IMR-90 (cell line): ENCODE results near the gene PRAC1. TPM values are rescaled to one million over a fixed set of nuclear protein-coding genes. Genes with fewer than 3 reads are reported as not detected.

ENCODE experiments used
- ATAC-seq: fragments of 200-7000 bp; cut with Tn5 transposase; 2 replicates; pipeline ENCODE4 v1.9.1; 2020; ENCODE audit warnings: low read depth, mild to moderate bottlenecking, moderate library complexity
- BruUV-seq: library from RNA; stranded (reverse); fragments of 400-500 nt; replicated peaks from 2 replicates; lab custom pipeline; 2021; lab: Mats Ljungman, UMichigan
- CTCF ChIA-PET: fragments of 300-600 bp; formaldehyde crosslinking; extraction: SDS; loops from one replicate; lab custom pipeline; 2021; ENCODE audit warnings: antibody characterized with exemption; lab: Yijun Ruan, JAX
- POLR2A ChIA-PET: fragments of 300-600 bp; sonication (Branson Sonifier 250); formaldehyde crosslinking; loops from one replicate; lab custom pipeline; 2022; ENCODE audit warnings: antibody characterized with exemption; ENCODE audit not compliant: unreplicated experiment; lab: Charles Lee
- DNase-seq: peaks from one replicate; pipeline ENCODE4 v3.0.0; 2013
- H2AFZ ChIP-seq: replicated peaks from 2 replicates; pipeline ENCODE3; 2013; ENCODE audit warnings: low read length, mild to moderate bottlenecking; ENCODE audit not compliant: poor library complexity
- H2AK5ac ChIP-seq: 2 replicates; pipeline ENCODE4 v1.6.1; 2013; ENCODE audit warnings: low read depth, low read length, inconsistent platforms
- H2AK9ac ChIP-seq: replicated peaks from 2 replicates; pipeline ENCODE3; 2013; ENCODE audit warnings: mild to moderate bottlenecking, low read depth, low read length, moderate library complexity; ENCODE audit not compliant: poor library complexity
- H2BK120ac ChIP-seq: 2 replicates; pipeline ENCODE4 v1.6.1; 2013; ENCODE audit warnings: low read depth, low read length, inconsistent platforms
- H2BK15ac ChIP-seq: 3 replicates; pipeline ENCODE4 v1.6.1; 2013; ENCODE audit warnings: low read depth, low read length, inconsistent platforms
- H2BK20ac ChIP-seq: 2 replicates; pipeline ENCODE4 v1.6.1; 2013; ENCODE audit warnings: low read depth, mild to moderate bottlenecking, inconsistent platforms, low read length, moderate library complexity
- H2BK5ac ChIP-seq: 2 replicates; pipeline ENCODE4 v1.6.1; 2013; ENCODE audit warnings: mild to moderate bottlenecking, low read depth, low read length, inconsistent platforms; ENCODE audit not compliant: poor library complexity, severe bottlenecking
- H3K14ac ChIP-seq: replicated peaks from 2 replicates; pipeline ENCODE4 v1.6.1; 2013; ENCODE audit warnings: low read depth, low read length, inconsistent platforms
- H3K18ac ChIP-seq: 2 replicates; pipeline ENCODE4 v1.6.1; 2013; ENCODE audit warnings: low read depth, low read length, control low read depth
- H3K23ac ChIP-seq: 2 replicates; pipeline ENCODE4 v1.6.1; 2013; ENCODE audit warnings: low read depth, low read length, inconsistent platforms
- H3K27ac ChIP-seq: 2 replicates; pipeline ENCODE4 v1.5.1; 2013; ENCODE audit warnings: mild to moderate bottlenecking, control low read depth, low read length; ENCODE audit not compliant: insufficient read depth
- H3K27me3 ChIP-seq: 2 replicates; pipeline ENCODE4 v1.6.1; 2013; ENCODE audit warnings: low read length; ENCODE audit not compliant: control insufficient read depth, insufficient read depth
- H3K36me3 ChIP-seq: 2 replicates; pipeline ENCODE4 v1.6.1; 2013; ENCODE audit warnings: low read length, mixed read lengths; ENCODE audit not compliant: control insufficient read depth, insufficient read depth
- H3K4ac ChIP-seq: 2 replicates; pipeline ENCODE4 v1.6.1; 2013; ENCODE audit warnings: low read depth, low read length, inconsistent platforms
- H3K4me1 ChIP-seq: 2 replicates; pipeline ENCODE4 v1.6.1; 2013; ENCODE audit warnings: low read length, mixed read lengths; ENCODE audit not compliant: control insufficient read depth, insufficient read depth
- H3K4me2 ChIP-seq: 2 replicates; pipeline ENCODE4 v1.6.1; 2013; ENCODE audit warnings: low read depth, mild to moderate bottlenecking, control low read depth, low read length, moderate library complexity
- H3K4me3 ChIP-seq: 2 replicates; pipeline ENCODE4 v1.5.1; 2013; ENCODE audit warnings: low read depth, mild to moderate bottlenecking, control low read depth, low read length, moderate library complexity; ENCODE audit not compliant: insufficient read depth
- H3K56ac ChIP-seq: 2 replicates; pipeline ENCODE4 v1.6.1; 2013; ENCODE audit warnings: low read length, inconsistent platforms; ENCODE audit not compliant: insufficient read depth; ENCODE audit errors: extremely low read depth
- H3K79me1 ChIP-seq, 2 experiments: 2 replicates each; pipeline ENCODE4 v1.6.1; 2013; ENCODE audit warnings: low read length in 2 of 2, inconsistent platforms in 1 of 2, low read depth in 1 of 2
- H3K9ac ChIP-seq: 2 replicates; pipeline ENCODE4 v1.6.1; 2013; ENCODE audit warnings: low read depth, low read length, control low read depth
- H3K9me1 ChIP-seq: 2 replicates; pipeline ENCODE4 v1.6.1; 2013; ENCODE audit warnings: low read length, inconsistent platforms; ENCODE audit not compliant: insufficient read depth
- H3K9me3 ChIP-seq: 2 replicates; pipeline ENCODE4 v1.6.1; 2013; ENCODE audit warnings: low read length; ENCODE audit not compliant: control insufficient read depth, insufficient read depth
- H4K20me1 ChIP-seq: 2 replicates; pipeline ENCODE4 v1.6.1; 2013; ENCODE audit warnings: low read length, inconsistent platforms; ENCODE audit not compliant: insufficient read depth
- H4K5ac ChIP-seq: 2 replicates; pipeline ENCODE4 v1.6.1; 2013; ENCODE audit warnings: mild to moderate bottlenecking, low read depth, low read length, control low read depth
- H4K8ac ChIP-seq, 2 experiments: 2 replicates each; pipeline ENCODE4 v1.6.1; 2013; ENCODE audit warnings: low read depth in 2 of 2, low read length in 2 of 2, control low read depth in 1 of 2, inconsistent platforms in 1 of 2
- H4K91ac ChIP-seq: 2 replicates; pipeline ENCODE4 v1.6.1; 2013; ENCODE audit warnings: low read depth, low read length, inconsistent platforms; ENCODE audit not compliant: insufficient read depth
- CEBPB ChIP-seq: IDR thresholded peaks from 2 replicates; pipeline ENCODE4 v1.6.1; 2012; ENCODE audit warnings: low read depth, low read length, improper control_type of control experiment
- CHD1 ChIP-seq: IDR thresholded peaks from 2 replicates; pipeline ENCODE4 v1.6.1; 2012; ENCODE audit warnings: low read depth, low read length, improper control_type of control experiment
- ELK1 ChIP-seq: fragments of 150-350 bp; IDR thresholded peaks from 2 replicates; pipeline ENCODE4 v1.6.1; 2016; ENCODE audit warnings: low read depth, mild to moderate bottlenecking, low read length, moderate library complexity, borderline replicate concordance
- FOS ChIP-seq: fragments of 150-350 bp; IDR thresholded peaks from 2 replicates; pipeline ENCODE4 v1.6.1; 2016; ENCODE audit warnings: low read depth, low read length
- MAZ ChIP-seq: IDR thresholded peaks from 2 replicates; pipeline ENCODE4 v1.6.1; 2012; ENCODE audit warnings: low read depth, mild to moderate bottlenecking, low read length, improper control_type of control experiment, moderate library complexity, borderline replicate concordance
- NFE2L2 ChIP-seq: fragments of 150-350 bp; IDR thresholded peaks from 2 replicates; pipeline ENCODE4 v1.6.1; 2016; ENCODE audit warnings: low read depth, mild to moderate bottlenecking, low read length
- POLR2A ChIP-seq: IDR thresholded peaks from 2 replicates; pipeline ENCODE4 v1.6.1; 2012; ENCODE audit warnings: mild to moderate bottlenecking, low read depth, low read length
- RAD21 ChIP-seq: IDR thresholded peaks from 2 replicates; pipeline ENCODE4 v1.6.1; 2012; ENCODE audit warnings: low read length, improper control_type of control experiment
- RCOR1 ChIP-seq: IDR thresholded peaks from 2 replicates; pipeline ENCODE4 v1.6.1; 2012; ENCODE audit warnings: mild to moderate bottlenecking, low read length, improper control_type of control experiment; ENCODE audit not compliant: insufficient replicate concordance
- RFX5 ChIP-seq: IDR thresholded peaks from 2 replicates; pipeline ENCODE4 v1.8.0; 2012; ENCODE audit warnings: low read depth, mild to moderate bottlenecking, low read length, moderate library complexity
- WGBS, 2 experiments: methylation state at CpG; one replicate each; pipeline versions ENCODE4 v1.1.5 to v1.1.7; 2013; ENCODE audit warnings: missing lambda C conversion rate in 2 of 2; ENCODE audit not compliant: insufficient read length in 1 of 2; ENCODE audit errors: extremely low coverage in 2 of 2; 5-methylcytosine and 5-hydroxymethylcytosine counted together
- dilution Hi-C: fragments of 300-500 bp; cut with HindIII; formaldehyde crosslinking; loops from one replicate; pipeline ENCODE4 v1.14.3; 2018; ENCODE audit warnings: low sequenced_read_pairs; ENCODE audit not compliant: unreplicated experiment
- in situ Hi-C: fragments of 300-500 bp; cut with MboI; formaldehyde crosslinking; loops from 3 replicates; pipeline ENCODE4 v1.14.3; 2019; ENCODE audit warnings: low sequenced_read_pairs, inconsistent platforms, mixed read lengths
- intact Hi-C: fragments of 100-400 bp; cut with micrococcal nuclease; formaldehyde crosslinking; loops from 2 replicates; pipeline ENCODE4 v1.10.0; 2022
- polyA plus RNA-seq, 3 experiments: library from polyadenylated mRNA; depleted of rRNA; stranded (reverse); fragments of >200 nt; gene quantifications; 2 replicates each; pipeline ENCODE4 v1.2.3, GENCODE V29; 2012; ENCODE audit warnings: low replicate concordance in 1 of 3
- total RNA-seq: library from RNA; depleted of rRNA; stranded (reverse); fragments of >200 nt; gene quantifications from 2 replicates; pipeline ENCODE4 v1.2.3, GENCODE V29; 2012
- TF ChIP-seq, protein P1 (sequence below): fragments of 150-350 bp; IDR thresholded peaks from 2 replicates; pipeline ENCODE4 v1.6.1; 2017; ENCODE audit warnings: mild to moderate bottlenecking, antibody characterized with exemption, low read length, low read depth

Gene PRAC1
- total and polyA plus RNA-seq, 2 of the 4 experiments (the other 2 are of a cell fraction), result not detected

DNA sequence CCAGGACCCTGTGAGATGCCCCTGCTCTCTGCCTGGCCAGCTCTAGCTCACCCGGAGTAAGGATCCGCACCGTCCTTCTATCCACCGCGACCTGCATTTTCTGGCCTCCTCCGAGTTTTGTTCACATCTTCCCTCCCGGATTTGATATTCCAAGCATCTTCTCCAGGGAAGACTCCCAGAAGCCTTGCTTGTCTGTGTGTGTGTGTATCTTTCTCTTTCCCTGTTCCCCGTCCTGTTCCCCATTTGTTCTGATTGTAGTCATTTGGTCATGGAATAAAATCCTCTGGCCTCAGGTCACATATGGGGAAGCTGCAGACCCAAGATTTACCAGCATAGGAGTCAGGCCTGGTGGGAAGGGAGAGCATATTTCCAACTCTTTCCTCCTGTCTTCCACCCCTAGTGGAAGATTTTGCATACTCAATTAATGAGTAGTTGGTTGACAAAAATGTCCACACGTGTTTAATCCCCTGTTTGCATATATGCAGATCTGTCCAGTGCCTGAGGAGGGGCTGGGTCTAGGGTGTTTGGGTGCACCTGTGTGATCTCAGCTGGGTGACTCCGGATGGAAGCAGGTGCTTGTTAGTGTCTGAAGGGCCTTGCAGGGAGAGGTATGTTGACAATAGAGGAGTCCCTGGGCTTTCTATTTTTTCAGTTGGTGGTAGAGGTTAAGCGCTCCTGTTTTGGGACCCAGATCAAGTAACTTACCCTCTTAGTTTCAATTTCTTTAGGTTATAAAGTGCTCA lies 1.9 kb downstream of the PRAC1 start:
- no peak overlapping the region for H3K23ac ChIP-seq
- no peak overlapping the region for H3K27ac ChIP-seq
- peaks cover 87% of the 10 kb centered on the region for H3K27me3 ChIP-seq
- no peak overlapping the region for H3K4me3 ChIP-seq
- no peak overlapping the region for H2BK20ac ChIP-seq
- dilution Hi-C loops, result no loop called here
- H3K9me3 ChIP-seq, result peaks cover 18% of the 10 kb centered on the region
- no peak overlapping the region for H4K91ac ChIP-seq
- ChIA-PET POLR2A (no interaction called here), CTCF (interaction anchor here (0.6 kb wide), 1 partner anchor 165 kb away, joined by 5 read pairs; no protein-coding TSS in a partner anchor)
- no peak overlapping the region for H2AFZ ChIP-seq
- no peaks in the 10 kb centered on the region for H3K9me1 ChIP-seq
- H4K5ac ChIP-seq, result no peak overlapping the region
- DNase-seq (no peak), ATAC-seq (no peak)
- no peak overlapping the region for H3K9ac ChIP-seq
- H4K20me1 ChIP-seq, result 0 out of 2 replicates have a peak, but pooled peaks cover 8% of the 10 kb centered on the region
- no peak overlapping the region for H3K14ac ChIP-seq
- H3K56ac ChIP-seq, result no peak overlapping the region
- H2AK5ac ChIP-seq, result no peak overlapping the region
- in situ Hi-C loops, result loop anchor here (10.0 kb wide), 1 partner anchor 314 kb away; no protein-coding TSS in a partner anchor
- no peak overlapping the region for H3K18ac ChIP-seq
- H2BK15ac ChIP-seq, result no peak overlapping the region
- intact Hi-C loops, result loop anchor here (10.0 kb wide), 1 partner anchor 314 kb away; no protein-coding TSS in a partner anchor
- no TSS peak for BruUV-seq
- H2BK5ac ChIP-seq, result no peak overlapping the region
- no peaks in the 10 kb centered on the region for H3K79me1 ChIP-seq
- no peak overlapping the region for H3K4me2 ChIP-seq
- no peaks in the 10 kb centered on the region for H3K36me3 ChIP-seq
- TF ChIP-seq, protein P1, sequence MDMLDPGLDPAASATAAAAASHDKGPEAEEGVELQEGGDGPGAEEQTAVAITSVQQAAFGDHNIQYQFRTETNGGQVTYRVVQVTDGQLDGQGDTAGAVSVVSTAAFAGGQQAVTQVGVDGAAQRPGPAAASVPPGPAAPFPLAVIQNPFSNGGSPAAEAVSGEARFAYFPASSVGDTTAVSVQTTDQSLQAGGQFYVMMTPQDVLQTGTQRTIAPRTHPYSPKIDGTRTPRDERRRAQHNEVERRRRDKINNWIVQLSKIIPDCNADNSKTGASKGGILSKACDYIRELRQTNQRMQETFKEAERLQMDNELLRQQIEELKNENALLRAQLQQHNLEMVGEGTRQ, result no peak
- no peak for TF ChIP-seq RAD21
- TF ChIP-seq RCOR1, result no peak
- TF ChIP-seq CEBPB, result no peak
- TF ChIP-seq FOS, result no peak
- no peak for TF ChIP-seq NFE2L2
- no peak for TF ChIP-seq RFX5
- no peak for TF ChIP-seq POLR2A
- TF ChIP-seq MAZ, result no peak
- TF ChIP-seq ELK1, result no peak
- TF ChIP-seq CHD1, result no peak
- no peak overlapping the region for H2BK120ac ChIP-seq
- no peak overlapping the region for H2AK9ac ChIP-seq
- H4K8ac ChIP-seq, result no peak overlapping the region
- WGBS, 2 experiments, result 6% methylated on average over 3 of the region's 11 CpGs; no CpG with 5 or more reads in 1 of the 2 experiments
- H3K4me1 ChIP-seq, result no peaks in the 10 kb centered on the region
- H3K4ac ChIP-seq, result no peak overlapping the region
